GM23248 (cell line): Measurements from ENCODE around the gene PTCHD1.

Experiments used
- EZH2 ChIP-seq: fragments of 200-600 bp; sonication (generic); IDR thresholded peaks from 2 replicates; pipeline ENCODE4 v1.6.1; 2018; ENCODE audit warnings: antibody characterized with exemption, mild to moderate bottlenecking; ENCODE audit not compliant: insufficient read depth, poor library complexity, severe bottlenecking
- EZH2phosphoT487 ChIP-seq: fragments of 200-600 bp; sonication (generic); IDR thresholded peaks from 2 replicates; pipeline ENCODE4 v1.6.1; 2018; ENCODE audit warnings: antibody characterized with exemption, moderate library complexity, mild to moderate bottlenecking, low read depth; ENCODE audit not compliant: insufficient read depth

GRCh38 chrX:23334521-23334847 lies 165 bp upstream of the PTCHD1 start:
- no peak for TF ChIP-seq EZH2
- TF ChIP-seq EZH2phosphoT487: no peak
